Measurements from ENCODE around the gene CELF4.

DNA sequence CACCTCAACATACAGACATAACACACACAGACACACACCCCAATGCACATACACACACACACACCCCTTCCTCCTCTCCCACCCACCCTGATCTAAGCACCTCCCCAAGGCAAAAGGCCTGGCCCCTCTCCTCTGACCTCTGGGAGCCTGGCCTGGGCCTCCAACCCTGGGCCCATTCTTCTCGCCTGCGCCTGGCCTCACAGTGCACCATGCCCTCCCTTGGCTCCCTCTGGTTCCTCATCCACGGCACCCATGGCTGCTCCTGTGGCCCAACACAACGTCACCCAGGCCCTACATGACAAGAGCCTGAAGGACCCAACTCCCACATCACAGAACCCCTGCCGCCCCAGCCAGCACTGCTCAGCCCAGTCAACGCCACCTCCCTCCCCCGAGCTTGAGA lies 281.3 kb downstream of the CELF4 start:
- TF ChIP-seq, protein P1, sequence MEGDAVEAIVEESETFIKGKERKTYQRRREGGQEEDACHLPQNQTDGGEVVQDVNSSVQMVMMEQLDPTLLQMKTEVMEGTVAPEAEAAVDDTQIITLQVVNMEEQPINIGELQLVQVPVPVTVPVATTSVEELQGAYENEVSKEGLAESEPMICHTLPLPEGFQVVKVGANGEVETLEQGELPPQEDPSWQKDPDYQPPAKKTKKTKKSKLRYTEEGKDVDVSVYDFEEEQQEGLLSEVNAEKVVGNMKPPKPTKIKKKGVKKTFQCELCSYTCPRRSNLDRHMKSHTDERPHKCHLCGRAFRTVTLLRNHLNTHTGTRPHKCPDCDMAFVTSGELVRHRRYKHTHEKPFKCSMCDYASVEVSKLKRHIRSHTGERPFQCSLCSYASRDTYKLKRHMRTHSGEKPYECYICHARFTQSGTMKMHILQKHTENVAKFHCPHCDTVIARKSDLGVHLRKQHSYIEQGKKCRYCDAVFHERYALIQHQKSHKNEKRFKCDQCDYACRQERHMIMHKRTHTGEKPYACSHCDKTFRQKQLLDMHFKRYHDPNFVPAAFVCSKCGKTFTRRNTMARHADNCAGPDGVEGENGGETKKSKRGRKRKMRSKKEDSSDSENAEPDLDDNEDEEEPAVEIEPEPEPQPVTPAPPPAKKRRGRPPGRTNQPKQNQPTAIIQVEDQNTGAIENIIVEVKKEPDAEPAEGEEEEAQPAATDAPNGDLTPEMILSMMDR (IDR thresholded peaks at IDR 0.05; ENCODE audit: insufficient read depth, low read length, poor library complexity, severe bottlenecking): no peak
- TF ChIP-seq EZH2phosphoT487 (conservative IDR thresholded peaks at IDR 0.05; ENCODE audit: low read length): no peak
